Activated CD4-positive, alpha-beta T cell treated with anti-CD3 and anti-CD28 coated beads for 1 hour (primary cell): ENCODE data around the gene LEMD1.
A peak's percentile ranks its signal among the peaks of the same experiment; 100 is the strongest.
"Not testable (repeated sequence)": the region's sequence is repeated elsewhere in the genome, so short reads cannot be mapped to it uniquely, and the experiment has no call there.

Experiments used
- DNase-seq: peaks from one replicate; pipeline ENCODE4 v3.0.0-alpha.2; 2020

LEMD1 gene

DNA sequence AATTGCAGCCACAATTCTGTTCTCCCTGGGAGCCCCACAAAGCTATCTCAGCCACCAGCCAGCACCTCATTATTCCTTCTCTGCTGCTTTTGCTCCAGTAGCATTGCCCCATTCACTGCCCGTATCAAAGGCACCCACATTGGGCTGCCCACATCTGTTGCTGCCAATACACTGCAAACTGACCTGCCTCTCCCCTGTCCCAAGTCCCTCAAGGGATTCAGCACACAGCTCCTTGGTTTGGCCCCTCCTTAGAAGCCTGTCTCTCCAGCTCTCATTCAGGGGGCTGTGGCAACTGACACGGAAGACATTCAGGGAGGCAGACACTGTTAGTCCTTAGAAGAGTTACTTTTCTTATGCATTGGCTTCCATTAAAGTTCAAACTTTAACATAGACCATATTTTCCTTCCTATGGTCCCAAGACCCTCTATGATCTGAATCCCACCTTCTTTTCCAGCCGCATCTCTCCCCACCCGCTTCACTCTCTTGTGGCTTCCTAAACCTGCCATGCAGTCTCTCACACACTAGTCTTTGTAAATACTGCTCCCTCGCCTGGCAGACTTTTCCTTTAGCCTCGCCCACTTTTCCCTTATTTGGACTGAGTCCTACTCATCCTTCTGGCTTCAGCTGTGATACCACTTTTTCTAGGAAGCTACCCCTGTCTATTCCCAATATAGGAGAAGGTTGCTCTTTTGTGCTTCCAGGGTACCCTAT is 45.9 kb downstream of the LEMD1 start:
- DNase-seq: no peak

DNA sequence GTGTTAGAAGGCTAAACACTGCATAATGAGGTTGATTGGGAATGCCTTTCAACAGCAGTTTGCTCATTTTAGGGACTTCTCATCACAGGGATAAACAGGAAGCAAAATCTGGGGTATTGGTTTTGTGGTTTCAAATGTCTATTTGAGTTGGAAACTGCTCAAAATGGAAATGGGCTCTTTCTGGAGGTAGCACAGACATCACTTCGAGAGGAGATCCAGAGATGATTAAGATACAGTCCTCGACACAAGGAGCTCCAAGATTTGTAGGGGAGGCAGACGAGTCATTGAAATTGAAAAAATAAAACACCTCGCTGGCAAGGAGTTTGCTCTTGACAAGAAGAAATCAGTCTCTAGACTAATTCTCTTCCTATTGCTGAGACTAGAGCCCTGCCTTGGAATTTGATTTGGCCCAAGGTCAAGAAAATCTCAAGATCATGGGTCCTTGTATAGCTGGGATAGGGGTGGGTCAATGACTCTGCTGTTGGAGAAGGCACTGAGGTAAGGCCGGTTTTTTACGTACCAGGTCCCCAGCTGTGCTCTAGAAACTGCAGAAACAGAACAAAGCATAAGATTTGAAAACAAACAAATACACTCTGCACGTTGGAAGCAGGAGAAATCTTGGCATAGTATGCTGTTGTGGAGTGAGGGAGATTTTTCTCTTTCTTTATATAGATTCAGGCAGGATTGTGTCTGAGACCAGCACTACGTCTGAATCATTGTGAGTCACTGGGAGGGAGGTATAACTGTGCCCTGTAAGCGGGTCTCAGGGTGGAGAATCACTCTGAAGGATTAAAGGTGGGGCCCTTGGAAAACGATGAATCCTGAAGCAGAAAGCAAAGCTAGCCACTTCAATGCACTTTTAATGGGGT is 47.4 kb downstream of the LEMD1 start:
- no peak for DNase-seq

DNA sequence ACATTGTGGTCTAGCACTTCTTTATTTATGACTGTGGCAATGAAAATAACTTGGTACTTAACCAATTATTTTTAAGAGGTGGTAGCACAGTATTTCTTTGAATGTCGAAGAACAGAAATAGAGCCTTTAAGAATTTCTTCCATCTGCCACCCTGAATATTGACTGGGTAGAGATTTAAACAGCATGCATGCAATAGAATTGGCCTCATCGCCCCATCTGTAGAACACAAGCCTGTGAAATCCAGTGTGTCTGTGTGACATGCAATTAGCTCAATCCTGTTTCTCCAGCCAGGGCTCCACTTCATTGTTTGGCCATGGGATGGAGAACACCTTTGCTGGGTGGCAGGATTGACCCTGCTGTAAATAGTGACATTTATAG is 48.1 kb downstream of the LEMD1 start:
- DNase-seq: no peak

DNA sequence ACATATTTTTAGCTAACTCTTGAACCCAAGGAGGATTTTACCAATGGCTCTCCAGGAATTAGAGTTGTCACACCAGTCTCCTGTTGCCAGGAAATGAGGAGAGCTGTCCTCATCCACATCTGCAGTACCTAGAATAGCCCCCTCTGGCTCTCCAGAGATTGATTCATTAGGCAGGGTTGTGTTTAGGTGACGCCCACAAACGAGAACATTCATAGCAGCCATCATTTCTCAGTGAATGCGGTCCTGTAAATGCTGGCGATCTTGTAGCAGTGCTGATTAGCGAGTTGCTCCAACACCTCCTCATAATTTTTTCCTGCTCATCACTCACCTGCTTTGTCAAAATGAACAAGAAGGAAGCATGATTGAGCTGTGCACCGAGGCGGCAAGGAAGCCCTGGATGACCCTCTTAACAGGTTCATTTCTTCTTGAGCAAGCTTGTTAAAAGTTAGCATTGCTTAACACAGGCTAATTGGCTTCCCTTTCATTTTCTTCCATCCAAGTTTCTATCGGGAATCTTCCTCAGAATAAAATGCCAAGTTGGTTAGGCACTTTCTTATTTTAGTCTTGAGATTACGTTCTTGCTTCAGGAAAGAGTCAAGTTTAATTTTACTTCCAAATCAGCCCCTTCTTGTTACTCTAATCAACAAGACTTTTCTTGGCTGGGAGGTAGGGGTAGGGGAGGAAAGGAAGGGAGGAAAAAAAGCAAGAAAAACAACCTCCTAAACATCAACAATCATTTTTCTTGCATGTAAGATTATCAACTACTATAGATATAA is 48.6 kb downstream of the LEMD1 start:
- no peak for DNase-seq

DNA sequence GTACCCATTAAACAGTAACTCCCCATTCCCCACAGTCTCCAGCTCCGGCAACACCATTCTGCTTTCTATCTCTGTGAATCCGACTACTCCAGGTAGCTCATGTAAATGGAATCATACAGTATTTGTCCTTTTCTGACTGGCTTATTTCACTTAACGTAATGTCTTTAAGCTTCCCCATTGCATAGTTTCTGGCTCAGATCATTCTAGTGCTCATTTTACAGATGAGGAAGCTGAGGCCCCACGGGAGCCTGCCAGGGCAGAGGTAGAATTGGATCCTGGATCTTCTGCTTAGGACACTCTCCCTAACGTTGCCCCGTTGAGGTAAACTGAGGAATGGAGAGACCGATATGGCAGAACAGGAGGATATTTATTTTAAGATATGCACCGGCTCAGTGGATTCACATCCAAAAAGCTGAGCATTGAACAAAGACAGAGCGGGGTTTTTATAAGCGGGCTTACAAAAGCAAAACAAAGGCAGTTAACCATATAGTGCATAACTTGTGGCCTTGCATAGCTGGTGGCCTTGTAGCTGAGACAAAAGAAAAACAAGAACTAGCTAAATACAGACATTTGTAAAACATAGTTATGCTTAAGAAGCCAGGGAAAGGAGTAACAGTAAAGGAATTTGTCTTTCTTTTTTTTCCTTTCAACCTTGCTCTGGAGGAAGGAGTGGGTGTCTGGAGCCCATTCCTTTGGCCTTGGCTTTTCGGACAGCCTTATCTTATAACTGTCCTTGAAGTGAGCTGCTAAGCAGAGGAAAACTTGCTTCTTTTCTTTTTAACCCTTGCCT is 49.8 kb downstream of the LEMD1 start:
- DNase-seq: no peak

DNA sequence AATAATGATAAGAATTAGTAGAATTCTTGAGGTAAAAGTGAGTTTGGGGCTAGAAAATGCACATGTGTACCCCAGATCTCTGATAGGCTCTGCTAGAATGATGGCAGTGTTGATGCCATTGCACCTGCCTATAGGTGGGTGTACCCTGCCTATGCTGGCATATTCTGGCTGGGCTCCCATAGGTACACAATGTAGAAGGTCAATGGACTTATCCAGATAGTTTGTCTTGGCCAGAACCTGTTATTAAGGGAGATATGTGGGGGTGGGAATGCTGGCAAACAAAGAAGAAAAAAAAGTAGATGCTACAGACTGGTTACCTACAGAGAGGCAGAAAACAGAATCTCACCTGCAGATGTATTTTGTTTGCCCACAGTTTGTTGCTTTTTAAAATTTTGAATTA is 51.1 kb downstream of the LEMD1 start:
- no peak for DNase-seq

DNA sequence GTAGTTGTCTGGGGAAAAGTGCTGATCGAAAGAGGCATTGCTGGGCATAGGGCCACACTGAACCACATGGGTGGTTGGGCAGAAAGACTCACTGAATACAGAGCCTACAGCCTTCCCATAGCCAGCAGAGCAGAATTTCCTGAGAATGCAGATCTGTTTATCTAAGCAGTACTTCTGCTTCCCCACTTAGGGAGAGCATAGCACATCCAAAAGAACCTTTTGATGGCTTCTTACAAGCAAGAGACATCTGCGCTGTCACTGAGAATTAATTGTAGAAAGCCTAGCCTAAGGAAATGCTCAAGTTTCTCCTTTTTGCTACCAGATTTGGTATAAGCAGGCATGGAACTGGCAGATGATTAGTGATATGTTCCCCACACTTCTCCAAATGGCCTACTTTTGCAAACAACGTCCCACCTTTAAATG is 52.1 kb downstream of the LEMD1 start:
- no peak for DNase-seq

DNA sequence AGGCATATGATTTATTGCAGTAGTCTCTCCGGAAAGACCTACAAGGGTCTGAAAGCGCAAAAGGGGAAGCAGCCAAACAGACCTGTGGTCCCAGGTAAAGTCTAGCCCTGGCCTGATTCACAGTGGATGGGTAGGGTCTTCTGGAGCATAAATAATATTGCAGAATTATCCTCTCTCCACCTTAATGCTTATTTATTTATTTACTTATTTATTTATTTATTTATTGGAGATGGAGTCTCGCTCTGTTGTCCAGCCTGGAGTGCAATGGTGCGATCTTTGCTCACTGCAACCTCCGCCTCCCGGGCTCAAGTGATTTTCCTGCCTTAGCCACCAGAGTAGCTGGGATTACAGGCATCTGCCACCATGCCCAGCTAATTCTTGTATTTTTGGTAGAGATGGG is 53.4 kb downstream of the LEMD1 start:
- no peak for DNase-seq

DNA sequence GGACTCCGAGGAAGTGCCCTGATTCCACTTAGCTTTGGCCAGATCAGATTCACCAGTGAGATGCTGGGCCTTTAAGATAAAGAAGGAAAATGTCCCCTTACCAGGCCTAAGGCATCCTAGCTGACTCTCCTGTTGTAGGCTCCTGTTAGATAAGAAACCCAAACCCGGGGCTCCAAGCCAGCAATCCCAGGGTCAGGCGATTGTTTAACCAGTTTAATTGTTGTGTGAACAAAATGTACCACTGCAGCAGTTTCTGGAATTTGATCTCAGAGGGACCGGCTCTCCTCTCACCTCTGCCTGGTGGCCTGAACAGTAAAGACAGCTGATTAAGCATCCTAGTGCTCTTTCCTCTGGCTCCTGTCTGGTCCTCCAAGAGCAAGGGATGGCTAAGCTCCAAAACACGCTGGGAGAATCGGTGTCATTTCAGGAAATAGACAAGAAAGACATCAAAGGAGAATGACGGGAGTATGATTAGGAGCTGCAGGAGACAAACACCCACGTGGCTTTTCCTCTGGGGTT is 55.9 kb downstream of the LEMD1 start:
- no peak for DNase-seq

DNA sequence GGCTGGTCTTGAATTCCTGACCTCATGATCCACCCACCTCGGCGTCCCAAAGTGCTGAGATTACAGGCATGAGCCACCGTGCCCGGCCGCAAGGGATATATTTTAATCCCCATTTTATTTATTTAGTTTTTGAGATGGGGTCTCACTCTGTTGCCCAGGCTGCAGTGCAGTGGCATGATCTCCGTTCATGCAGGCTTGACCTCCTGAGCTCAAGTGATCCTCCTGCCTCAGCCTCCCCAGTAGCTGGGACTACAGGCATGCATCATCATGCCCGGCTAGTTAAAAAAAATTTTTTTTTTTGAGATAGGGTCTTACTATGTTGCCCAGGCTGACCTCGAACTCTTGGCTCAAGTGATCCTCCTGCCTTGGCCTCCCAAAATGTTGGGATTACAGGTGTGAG is 56.8 kb downstream of the LEMD1 start:
- not testable (repeated sequence) for DNase-seq

DNA sequence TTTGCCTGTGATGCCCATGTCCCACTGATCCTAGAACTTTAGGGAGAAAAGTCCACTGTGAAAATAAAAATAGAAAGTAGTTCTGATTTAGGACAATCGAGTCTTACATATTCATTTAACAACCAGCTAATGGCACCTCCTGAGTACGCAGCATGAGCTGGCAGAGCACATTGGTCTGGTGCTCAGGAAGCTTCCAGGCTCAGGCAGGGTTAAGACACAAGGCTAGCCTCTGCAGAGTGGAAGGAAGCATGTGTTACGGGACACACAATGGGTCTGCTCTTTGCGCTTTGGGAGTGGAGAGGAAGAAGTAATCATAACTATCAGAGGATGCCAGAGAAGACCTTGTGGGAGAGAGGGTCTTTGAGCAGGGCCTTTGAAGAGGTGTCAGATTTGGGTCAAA is 61.0 kb downstream of the LEMD1 start:
- DNase-seq: no peak

DNA sequence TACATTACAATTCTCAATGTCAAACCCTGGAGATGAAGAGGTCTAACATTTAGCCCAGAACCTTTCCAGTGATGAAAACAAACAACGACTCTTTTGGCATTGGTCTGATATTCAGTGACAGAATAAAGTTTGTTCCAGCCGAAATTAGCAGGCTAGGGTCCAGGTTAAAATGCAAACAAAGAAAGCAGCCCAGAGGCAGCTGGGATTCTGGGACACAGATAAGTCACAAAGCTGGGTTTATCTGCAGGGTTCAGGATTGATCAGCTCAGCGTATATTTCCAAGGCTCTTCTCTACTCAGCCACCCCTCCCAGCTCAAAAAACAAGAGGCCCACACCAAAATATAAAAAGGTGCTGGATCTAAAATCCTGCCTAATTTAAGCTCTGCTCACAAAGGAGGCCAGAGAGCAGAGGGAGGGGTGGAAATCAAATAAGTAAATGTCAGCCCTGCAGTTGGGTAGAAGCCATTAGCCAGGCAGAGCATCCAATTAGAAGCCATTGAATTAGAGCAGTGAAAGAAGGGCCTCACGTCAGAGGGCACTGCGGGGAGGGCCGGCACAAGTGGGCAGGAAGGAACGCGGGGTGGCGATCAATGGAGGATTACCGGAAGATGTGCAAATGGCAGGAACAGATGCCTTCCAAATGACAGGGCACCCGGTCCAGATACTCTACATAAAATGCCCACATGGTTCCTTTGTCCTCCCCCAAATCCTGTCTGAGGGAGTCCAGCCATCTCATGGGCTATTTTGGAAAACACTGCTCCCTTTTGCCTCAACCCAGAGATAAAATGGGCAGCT is 61.9 kb downstream of the LEMD1 start:
- no peak for DNase-seq

DNA sequence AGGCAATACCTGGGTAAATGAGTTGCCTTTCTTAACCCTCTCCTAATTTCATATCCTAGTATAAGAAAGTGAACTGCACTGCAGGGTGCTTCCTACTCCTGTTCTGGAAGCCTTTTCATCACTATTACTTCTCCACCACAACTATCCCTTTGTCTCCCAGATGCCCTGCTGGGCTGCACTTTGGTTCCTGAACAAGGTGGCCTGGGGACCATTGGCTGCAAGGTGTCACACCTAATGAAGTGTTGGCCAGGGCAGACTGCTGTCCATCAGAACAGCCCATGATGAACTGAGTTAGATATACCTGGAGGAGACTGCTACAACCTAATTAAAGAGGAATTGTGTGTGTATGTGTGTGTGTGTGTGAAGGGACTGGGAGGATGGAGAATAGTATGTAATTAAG is 63.3 kb downstream of the LEMD1 start:
- DNase-seq: no peak

DNA sequence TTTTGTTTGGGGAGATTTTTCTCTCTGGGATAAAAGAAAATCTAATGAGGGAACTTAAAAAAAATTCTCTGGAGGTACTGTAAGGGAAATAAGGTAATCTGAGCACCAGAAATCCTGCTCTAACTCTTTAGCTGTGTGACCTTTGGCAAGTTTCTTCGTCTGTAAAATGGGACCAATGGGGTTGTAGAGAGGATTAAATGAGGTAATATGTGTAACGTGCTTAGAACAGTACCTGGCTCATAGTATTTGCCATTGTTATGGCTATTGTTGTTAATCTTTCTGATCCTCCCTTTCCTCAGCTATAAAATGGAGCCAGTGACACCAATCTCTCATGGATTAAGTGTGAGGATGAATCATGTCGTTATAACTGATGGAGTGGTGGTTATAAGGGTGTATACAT is 64.3 kb downstream of the LEMD1 start:
- DNase-seq: no peak

DNA sequence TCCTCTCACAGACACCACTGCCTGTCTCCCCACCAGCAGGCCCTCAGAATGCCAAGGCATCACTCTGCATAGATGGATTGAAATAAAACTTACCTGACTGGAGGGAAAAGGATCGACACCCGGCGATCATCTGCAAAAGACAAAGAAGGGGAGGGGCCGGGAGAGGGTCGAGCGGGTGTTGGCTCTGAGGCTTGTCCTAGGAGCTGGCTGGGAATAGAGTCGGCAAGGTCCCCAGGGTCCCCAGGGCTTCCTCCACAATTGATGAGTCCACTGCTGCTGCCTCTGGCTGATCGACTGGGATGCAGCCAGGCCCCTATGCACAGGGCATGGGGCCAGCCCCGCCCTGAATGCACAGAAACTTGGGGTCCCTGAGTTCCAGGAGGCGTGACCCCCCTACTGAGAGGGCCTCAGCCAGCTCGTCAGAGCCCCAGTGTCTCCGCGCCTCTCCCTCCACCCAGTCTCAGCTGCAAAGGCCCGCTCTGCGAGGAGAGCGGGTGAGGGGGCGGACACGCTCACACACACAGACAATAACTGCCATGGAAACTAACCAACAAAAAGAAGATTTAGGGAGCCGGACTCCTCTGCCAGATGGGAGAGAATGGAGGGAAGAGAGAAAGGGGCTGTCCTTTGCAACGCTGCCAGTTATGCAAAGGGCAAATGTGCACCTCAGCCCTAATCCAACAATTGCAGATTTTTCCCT is 65.3 kb downstream of the LEMD1 start, which contains the start of gene KLHDC8A:
Gene KLHDC8A, minus strand, starts transcription at position 483 of the 700 bp plus-strand sequence. CDS start 13,318 bp downstream, outside the sequence.
- DNase-seq: no peak

DNA sequence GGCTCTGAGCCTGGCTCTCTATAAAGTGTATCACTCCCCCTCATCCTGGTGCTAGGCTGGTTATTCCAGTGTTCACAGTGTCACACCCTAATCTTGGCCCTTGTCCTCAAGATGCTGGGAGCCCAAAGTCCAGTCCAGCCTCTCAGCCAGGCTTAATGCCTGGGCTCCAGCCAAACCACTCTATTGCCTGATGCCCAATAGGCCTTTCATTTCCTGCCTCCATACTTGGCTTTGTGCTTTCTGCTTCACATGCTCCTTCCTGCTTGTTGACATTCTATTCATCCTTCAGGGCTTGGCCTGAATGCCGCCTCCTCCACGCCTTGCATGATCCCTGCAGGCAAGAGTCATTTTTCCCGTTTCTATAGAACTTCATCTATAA is 66.8 kb downstream of the LEMD1 start:
- no peak for DNase-seq

DNA sequence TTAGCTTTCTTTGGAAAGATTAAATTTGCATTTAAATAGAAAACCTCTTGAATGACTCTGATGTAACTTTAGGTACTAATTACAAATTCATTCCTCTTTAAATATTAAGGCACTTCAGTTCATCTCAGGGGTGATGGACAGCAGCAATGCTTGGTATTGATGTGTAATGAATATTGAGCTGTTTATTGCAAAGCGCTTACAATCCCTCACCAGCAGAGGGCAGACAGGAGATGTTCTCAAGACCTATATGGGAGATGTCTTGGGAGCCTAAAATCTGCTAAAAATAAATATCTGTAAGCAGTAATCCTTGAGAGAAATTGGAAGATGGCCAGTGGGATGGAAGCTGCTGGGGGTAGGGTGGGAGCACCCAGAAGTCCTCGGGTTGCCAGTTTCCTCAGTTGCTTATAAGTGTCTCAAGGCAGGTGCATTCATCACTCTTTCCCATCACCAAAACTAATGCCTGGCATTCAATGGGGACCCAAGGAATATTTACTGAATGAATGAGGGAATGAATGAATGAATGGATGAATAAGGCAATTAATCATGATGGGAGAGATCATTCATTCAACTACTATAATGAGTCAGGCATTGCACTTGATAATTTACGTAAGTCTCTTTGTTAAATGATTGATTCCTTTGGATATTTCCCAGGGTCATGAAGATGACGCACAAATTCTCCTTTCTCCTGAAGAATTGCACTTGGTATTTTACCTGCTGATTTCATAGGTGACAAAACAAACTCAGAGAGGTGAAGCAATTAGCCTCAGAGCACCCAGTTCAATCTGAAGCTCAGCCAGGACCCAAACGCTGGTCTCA is 67.4 kb downstream of the LEMD1 start:
- DNase-seq: peak; percentile 26

DNA sequence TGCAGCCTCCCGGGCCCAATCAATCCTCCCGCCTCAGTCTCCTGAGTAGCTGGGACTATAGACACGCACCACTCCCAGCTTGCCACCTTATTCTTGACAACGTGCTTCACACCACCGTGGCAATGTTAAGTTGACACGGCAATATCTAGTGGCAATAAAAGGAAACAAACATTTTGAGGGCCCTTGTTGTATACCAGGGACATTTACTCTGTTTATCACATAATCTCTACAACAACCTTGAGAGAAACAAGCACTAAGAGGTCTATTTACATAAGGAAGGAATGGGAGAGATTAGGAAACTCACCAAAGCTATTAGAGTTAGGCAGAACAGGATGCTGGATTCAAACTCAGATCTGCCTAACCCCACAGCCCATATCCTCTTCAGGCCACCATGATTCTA is 68.2 kb downstream of the LEMD1 start:
- no peak for DNase-seq

DNA sequence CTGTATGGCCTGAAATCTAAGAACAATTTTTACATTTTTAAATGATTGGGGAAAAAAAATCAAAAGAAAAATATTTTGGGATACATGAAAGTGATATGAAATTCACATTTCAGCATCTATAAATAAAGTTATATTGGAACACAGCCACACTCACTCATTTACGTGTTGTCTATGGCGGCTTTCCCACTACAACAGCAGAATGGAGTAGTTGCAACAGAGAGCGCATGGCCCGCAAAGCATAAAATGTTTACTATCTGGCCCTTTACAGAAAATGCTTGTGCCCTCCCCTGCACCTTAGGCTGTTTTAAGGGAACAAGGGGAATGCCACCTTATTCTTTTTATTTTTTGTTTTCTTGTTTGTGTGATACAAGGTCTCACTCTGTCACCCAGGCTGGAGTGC is 68.7 kb downstream of the LEMD1 start:
- no peak for DNase-seq
